HG03097 (cell line): ENCODE data around the gene ZNF462.
"Not testable (repeated sequence)": the region's sequence is repeated elsewhere in the genome, so short reads cannot be mapped to it uniquely, and the experiment has no call there.

Experiments used
- ATAC-seq: cut with Tn5 transposase; IDR thresholded peaks from one replicate; pipeline ENCODE4 v1.9.1; 2021; ENCODE audit not compliant: unreplicated experiment, low FRiP score

Gene ZNF462

GRCh38 chr9:106981396-106982287 is 118.7 kb downstream of the ZNF462 start:
- ATAC-seq = peak; percentile 48

DNA sequence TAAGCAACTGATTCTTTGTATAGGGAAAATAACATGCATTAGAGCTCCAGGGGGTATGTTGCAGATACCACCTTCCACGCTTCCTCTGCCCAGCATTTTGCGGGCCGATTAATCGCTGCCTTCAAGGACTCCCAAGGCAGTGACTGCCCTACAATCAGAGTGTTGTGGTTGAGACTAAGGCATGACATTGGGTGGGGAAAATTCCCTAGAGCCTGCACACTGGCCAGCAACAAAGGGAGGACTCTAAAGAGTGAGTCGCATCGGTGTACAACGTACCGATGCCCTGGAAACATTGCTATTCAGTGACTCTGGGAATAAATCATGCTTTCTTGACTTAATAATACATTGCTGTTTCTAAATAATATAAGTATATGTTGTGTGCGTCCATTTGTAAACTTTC is 119.7 kb downstream of the ZNF462 start:
- ATAC-seq = no peak

GRCh38 chr9:106983346-106983745 is 120.4 kb downstream of the ZNF462 start:
- ATAC-seq = no peak

- ATAC-seq = not testable (repeated sequence)
Observed at GRCh38 chr9:106989904-106990303, 126.9 kb downstream of the ZNF462 start.

DNA sequence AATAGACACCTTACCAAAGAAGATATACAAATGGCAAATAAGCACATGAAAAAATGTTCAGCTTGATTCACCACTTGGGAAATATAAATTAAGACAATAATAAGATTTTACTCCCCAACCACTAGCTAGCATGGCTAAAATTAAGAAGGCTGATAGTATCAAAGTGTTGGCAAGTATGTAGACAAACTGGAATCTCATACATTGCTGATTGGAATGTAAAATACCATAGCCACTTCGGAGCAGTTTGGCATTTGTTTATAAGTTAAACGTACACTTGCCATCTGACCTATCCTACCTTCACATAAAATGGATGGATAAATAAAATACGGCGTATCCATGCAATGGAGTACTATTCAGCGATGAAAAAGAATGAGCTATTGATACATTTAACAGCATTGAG is 129.2 kb downstream of the ZNF462 start:
- no peak for ATAC-seq

DNA sequence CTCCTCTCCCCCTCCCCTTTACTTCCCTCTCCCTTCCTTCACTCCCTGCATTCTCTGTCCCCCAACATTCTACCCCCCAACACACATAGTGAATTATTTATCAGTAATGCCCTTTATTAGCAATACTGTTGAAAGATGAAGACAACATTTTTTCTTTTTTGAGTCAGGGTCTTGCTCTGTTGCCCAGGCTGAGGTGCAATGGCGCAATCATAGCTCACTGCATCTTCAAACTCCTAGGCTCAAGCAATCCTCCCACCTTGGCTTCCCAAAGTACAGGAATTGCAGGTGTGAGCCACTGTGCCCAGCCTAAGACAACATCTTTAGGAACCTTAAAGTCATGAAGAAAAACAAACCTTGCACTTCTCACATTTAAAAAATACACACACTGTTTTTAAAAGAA is 130.6 kb downstream of the ZNF462 start:
- ATAC-seq = no peak

GRCh38 chr9:106994463-106994862 is 131.5 kb downstream of the ZNF462 start:
- no peak for ATAC-seq

GRCh38 chr9:107000218-107000617 is 137.3 kb downstream of the ZNF462 start:
- ATAC-seq = no peak

DNA sequence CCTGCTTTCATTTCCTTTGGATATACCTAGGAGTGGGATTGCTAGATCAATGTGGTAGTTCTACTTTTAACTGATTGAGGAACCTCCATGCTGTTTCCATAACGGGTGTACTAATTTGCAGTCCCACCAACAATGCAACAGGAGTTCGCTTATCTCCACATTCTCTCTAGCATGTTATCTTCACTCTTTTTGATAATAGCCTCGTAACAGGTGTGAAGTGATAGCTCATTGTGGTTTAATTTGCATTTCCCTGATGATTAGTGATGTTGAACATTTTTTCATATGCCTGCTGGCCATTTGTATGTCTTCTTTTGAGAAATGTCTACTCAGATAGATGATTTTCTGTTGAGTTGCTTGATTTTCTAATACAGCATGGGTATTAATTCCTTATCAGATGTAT is 142.2 kb downstream of the ZNF462 start:
- ATAC-seq = no peak

- no peak for ATAC-seq
Observed at GRCh38 chr9:107007402-107007801, 144.4 kb downstream of the ZNF462 start.

DNA sequence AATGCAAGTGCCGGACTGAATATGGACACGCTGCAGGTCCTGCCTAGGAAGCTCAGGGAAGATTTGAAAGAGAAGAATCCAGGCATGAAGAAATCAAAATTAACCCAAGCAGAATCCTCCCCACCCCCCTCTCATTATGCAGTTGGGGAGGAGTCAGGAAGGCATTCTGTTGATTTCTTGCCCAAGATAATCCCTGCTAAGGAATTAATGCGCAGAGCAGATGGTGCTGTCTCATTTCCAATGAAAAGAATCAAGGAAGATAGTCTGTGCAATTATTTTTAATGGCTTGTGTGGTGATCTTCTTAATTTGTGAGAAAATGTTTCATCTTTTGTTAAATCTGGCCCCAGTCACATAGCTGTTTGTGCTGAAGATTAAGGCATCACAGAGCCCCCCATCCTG is 145.0 kb downstream of the ZNF462 start:
- no peak for ATAC-seq

GRCh38 chr9:107008447-107008846 is 145.5 kb downstream of the ZNF462 start:
- ATAC-seq = no peak

DNA sequence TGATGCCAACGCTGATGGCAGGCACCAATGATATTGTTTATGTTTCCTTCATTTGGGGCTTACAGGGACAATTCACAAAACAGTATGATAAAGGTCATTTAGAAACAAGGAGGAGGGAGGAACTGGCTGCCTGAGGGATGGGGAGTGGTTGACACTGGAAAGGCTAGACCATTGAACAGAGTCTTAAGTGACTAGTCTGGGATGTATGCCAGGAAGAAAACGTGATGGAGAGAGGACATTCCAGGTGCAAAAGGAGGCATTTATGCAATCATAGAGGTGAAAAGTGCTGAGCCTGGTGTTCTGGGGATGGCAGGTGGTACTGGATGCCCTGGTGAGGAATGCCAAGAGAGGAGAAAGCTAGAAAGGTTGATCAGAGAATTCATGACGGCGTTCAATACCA is 153.4 kb downstream of the ZNF462 start:
- no peak for ATAC-seq

- ATAC-seq = no peak
Observed at GRCh38 chr9:107018861-107019545, 156.0 kb downstream of the ZNF462 start.

DNA sequence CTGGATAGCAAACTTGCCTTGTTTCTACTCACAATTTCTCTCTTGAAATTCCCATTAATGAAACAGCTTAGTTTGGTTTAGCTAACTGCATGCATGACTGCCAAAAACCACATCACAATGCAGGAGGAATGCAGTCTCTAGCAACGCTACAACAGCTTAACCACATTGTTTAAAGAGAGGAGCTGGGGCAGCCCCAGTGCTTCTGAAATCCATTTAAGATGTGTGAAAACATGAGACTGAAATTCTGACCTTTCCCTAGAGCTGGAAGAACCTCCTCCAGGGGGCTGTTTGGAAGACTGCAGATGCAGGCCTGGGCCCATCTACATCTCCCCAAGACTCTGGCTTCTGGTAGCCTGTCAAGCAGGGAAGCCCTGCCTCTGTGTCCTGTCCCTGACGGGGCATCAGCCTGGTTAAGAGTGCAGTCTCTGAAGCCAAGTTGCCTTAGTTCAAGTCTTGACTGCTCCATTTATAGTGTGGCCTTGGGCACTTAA is 157.1 kb downstream of the ZNF462 start:
- ATAC-seq = no peak

DNA sequence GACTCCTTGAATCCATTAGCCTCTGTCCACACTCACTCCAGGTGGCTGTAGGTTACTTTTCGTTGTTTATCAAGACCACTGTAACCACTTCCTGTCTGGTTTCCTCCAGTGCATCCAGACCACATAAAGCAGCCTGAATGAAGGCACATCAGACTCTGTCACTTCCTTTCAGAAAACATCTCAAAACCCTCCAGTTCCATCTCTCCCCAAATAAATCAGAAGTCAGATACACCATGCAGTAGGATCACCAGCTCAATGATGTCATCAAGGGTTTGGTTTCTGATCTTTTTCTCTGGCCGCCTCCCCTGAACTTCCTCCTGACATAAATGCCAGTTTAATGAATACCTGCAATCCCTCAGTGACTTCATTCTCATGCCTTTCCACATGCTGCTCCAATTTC is 161.2 kb downstream of the ZNF462 start:
- ATAC-seq = peak; percentile 89

GRCh38 chr9:107025260-107026035 is 162.5 kb downstream of the ZNF462 start:
- no peak for ATAC-seq

DNA sequence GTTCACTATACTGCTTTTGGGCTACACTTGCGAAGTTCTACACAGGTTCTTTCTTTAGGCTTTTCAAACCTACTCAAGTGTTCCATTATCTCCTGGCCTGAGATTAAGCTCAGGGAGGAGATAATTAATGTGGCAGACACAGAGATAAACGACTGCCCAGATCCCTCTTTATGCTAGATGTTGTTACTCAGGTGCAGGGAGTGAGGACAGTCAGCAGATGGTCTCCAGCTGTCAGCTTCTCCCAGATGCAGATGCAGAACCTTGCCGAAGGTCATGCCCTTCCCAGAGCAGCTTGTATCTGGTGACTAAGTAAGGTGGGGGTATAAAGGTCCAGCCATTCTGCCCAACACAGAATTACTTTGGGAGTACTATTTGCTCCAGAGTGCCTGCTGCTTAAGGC is 166.2 kb downstream of the ZNF462 start:
- ATAC-seq = no peak

DNA sequence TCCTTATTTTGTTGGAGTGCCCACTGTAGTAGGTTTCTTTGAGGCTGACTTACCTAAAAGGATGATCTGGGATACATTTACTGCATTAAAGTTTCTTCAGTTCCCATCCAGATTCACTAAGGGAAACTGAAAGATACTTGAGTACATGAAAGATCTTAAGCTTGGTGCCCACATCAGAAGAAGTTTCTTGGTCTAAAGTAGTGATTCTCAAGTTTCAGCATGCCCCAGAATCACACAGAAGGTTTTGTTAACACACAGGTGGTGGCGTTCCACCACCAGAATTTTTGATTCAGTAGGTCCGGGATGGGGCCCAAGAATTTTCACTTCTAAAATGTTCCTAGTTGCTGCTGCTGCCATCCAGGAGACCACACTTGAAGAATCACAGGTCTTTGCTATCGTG is 171.0 kb downstream of the ZNF462 start:
- ATAC-seq = no peak

GRCh38 chr9:107034831-107035230 is 171.9 kb downstream of the ZNF462 start:
- ATAC-seq = no peak

GRCh38 chr9:107036367-107036766 is 173.4 kb downstream of the ZNF462 start:
- ATAC-seq = no peak
